ENCODE data around the gene KCNG2.

The KCNG2 gene

GRCh38 chr18:79945118-79946042 is 147.6 kb downstream of the KCNG2 start:
- DNase-seq: no peak

- no peak for DNase-seq
These were observed 149.5 kb downstream of the KCNG2 start for GRCh38 chr18:79947054-79947755.

- no peak for DNase-seq
These were observed 150.3 kb downstream of the KCNG2 start for GRCh38 chr18:79947881-79948610.

GRCh38 chr18:79948719-79949411 is 151.1 kb downstream of the KCNG2 start:
- no peak for DNase-seq
